SK-MEL-5 (cell line): ENCODE measurements around the gene TMEM214. TPM values are rescaled to one million over a fixed set of nuclear protein-coding genes. Genes with fewer than 3 reads are reported as not detected.
A peak's percentile ranks its signal among the peaks of the same experiment; 100 is the strongest.
"Not testable (repeated sequence)": the region's sequence is repeated elsewhere in the genome, so short reads cannot be mapped to it uniquely, and the experiment has no call there.

ENCODE experiments used
- DNase-seq: peaks from one replicate; pipeline ENCODE4 v3.0.0-alpha.2; 2016; ENCODE audit warnings: low read depth, low spot score
- in situ Hi-C: cut with HindIII; loops from 2 replicates; pipeline ENCODE4 v1.10.0; 2016; ENCODE audit warnings: low sequenced_read_pairs, high pct_unique_total_duplicates, low pct_unique_long_range_greater_than_20kb
- total RNA-seq: library from RNA; depleted of rRNA; stranded (reverse); fragments of >200 nt; shearing (Covaris generic); gene quantifications from 2 replicates; pipeline ENCODE4 v1.2.3, GENCODE V29; 2014

TMEM214 gene
- total RNA-seq, 1 experiment from 2014 or later, result 76.8 TPM

GRCh38 chr2:27074738-27075565 is 42.2 kb downstream of the TMEM214 start:
- no peak for DNase-seq
- in situ Hi-C loops, result no loop called here

GRCh38 chr2:27075566-27075871 is 42.8 kb downstream of the TMEM214 start:
- DNase-seq, in situ Hi-C loops: not testable (repeated sequence)

GRCh38 chr2:27076323-27076722 is 43.6 kb downstream of the TMEM214 start:
- in situ Hi-C loops, result no loop called here
- DNase-seq, result no peak

- in situ Hi-C loops, result no loop called here
- no peak for DNase-seq
Measured at GRCh38 chr2:27077231-27077630, 44.5 kb downstream of the TMEM214 start.

GRCh38 chr2:27078267-27079194 is 45.8 kb downstream of the TMEM214 start, which contains the start of gene EMILIN1:
Gene EMILIN1, plus strand, starts transcription at chr2:27078615. Its CDS starts 451 bp downstream, at chr2:27079066.
- in situ Hi-C loops, result no loop called here
- no peak for DNase-seq

- in situ Hi-C loops, result no loop called here
- DNase-seq, result peak; percentile 58
Measured at GRCh38 chr2:27079233-27080139, 46.7 kb downstream of the TMEM214 start.

GRCh38 chr2:27080140-27080469 is 47.3 kb downstream of the TMEM214 start:
- in situ Hi-C loops, result no loop called here
- no peak for DNase-seq

GRCh38 chr2:27080603-27080936 is 47.8 kb downstream of the TMEM214 start:
- in situ Hi-C loops, result no loop called here

GRCh38 chr2:27081984-27082772 is 49.4 kb downstream of the TMEM214 start:
- DNase-seq, result no peak
- in situ Hi-C loops, result no loop called here

More at GRCh38 chr2:27080603-27080936, 47.8 kb downstream of the TMEM214 start:
- DNase-seq, result no peak

GRCh38 chr2:27082773-27083409 is 50.1 kb downstream of the TMEM214 start:
- no peak for DNase-seq
- in situ Hi-C loops, result no loop called here

GRCh38 chr2:27083410-27084296 is 50.9 kb downstream of the TMEM214 start:
- DNase-seq, result no peak
- in situ Hi-C loops, result no loop called here

GRCh38 chr2:27084297-27085061 is 51.7 kb downstream of the TMEM214 start:
- DNase-seq, result no peak
- in situ Hi-C loops, result no loop called here

- in situ Hi-C loops, result no loop called here
- no peak for DNase-seq
Measured at GRCh38 chr2:27085062-27085672, 52.4 kb downstream of the TMEM214 start.

- peak; percentile 70 for DNase-seq
Measured at GRCh38 chr2:27085673-27086089, 52.9 kb downstream of the TMEM214 start.

More at GRCh38 chr2:27085673-27086089, 52.9 kb downstream of the TMEM214 start:
- in situ Hi-C loops, result no loop called here
